CD4-positive, alpha-beta T cell treated with Interleukin-6 for 4 hours (primary cell): Measurements from ENCODE around the gene UFM1.
A peak's percentile ranks its signal among the peaks of the same experiment; 100 is the strongest.
"Not testable (repeated sequence)": the region's sequence is repeated elsewhere in the genome, so short reads cannot be mapped to it uniquely, and the experiment has no call there.

Source experiments
- DNase-seq: peaks from one replicate; pipeline ENCODE4 v3.0.0-alpha.2; 2020; ENCODE audit warnings: mixed read lengths

UFM1 gene

DNA sequence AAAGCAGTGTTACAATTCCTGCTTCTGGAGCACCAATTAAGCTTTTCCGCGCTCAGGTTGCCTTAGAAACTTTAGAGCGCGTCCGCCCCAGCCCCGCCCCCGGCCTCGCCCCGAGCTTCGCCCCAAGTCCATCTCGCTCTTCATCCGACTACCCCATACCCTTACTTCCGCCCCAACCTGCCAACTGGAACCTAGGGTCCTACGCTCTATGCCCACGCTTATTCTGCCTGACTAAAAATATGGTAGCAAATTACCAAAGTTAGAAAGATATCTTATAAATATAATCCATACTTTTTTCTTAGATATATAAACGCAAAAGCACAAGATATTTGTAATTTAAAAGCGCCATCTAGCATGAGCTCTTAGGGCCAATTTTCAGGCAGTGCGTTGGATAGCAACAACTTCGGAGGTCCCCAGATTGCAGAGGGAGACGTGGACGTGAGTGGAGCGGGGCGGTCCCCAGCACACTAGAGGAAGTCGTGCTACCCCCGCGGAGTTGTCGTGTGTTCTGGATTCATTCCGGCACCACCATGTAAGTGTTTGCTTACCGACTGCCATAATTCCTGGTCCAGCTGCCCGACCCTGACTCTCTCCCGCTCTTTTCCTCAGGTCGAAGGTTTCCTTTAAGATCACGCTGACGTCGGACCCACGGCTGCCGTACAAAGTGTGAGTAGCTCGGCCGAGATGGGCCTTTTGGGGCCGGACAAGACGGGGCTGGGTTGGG lies at the start of gene UFM1:
TSS of gene UFM1 (plus strand) at position 462 of the 724 bp plus-strand sequence. CDS start at position 531, 69 bp downstream.
- DNase-seq, result peak; percentile 90

DNA sequence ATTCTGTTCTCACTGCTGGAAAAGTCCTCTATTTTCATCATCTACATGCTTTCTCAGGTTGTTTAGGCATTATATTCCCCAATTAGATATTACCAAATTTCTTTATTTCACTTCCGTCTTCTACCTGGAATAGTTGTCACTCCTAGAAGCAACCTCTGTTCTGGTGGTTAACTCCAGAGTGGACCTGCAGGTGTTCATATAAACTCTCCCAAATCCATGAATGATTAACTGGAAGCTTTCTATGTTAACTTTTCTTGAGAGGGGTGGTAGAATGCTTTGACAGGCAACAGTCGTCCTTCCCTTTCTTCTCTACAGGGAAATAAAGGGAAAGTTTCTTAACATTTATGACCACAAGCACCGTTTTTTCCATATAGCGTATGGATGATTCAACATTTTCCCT lies 48.4 kb upstream of the UFM1 start:
- no peak for DNase-seq

DNA sequence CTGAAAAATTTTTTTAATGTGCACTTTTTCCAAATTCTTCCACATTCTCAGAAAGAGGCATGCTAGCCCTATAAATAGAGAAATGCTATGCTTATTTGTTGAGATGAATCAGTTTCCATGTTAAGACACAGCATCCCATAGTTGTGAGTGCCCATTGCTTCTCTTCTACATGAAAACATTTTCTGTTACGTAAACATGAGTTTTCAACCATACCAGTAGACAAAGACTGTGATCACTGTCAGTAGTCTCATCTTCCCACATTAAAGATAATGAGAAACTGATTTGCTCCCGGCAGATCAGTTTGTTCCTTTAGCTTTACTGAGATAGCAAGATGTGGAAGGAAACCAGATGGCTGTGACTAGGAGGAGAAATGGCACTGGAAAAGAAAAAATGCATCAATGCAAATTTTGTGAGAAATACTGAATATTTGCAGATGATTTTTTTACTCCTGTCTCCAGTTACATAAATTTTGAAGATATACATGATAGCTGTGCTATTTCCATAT lies 45.8 kb upstream of the UFM1 start:
- no peak for DNase-seq

DNA sequence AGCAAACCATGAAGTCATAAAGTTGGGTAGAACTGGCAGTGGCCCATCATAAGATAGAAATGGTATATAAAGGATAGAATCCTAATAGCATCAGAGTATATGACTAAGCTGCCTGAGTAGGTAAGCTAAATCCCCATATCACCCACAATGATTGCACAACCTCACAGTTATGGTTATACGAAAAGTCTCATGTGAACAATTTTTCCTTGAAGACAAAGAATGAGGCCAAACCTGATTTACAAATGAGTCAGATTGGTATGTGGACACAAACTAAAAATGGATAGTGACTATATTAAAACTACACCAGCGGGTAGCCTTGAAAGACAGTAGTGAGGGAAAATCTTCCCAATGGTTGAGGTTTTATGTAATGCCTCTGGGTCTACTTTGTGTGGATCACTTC lies 40.9 kb upstream of the UFM1 start:
- no peak for DNase-seq

DNA sequence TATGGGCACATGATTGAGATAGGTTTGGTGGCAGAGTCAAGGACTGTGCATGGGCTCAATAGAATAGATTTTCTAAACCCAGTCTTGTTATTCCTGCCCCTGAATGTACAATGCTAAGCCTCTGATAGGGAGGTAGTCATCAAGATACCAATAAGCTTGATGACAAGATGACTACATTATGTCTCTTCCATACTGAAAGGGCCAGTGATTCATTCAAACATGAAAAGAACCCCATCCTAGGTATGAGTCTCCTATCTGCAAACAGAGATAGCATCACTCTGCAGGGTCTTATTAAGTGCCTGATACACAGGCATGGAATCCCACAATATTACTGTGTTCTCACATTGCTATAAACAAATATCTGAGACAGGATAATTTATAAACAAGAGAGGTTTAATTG lies 40.3 kb upstream of the UFM1 start:
- no peak for DNase-seq

DNA sequence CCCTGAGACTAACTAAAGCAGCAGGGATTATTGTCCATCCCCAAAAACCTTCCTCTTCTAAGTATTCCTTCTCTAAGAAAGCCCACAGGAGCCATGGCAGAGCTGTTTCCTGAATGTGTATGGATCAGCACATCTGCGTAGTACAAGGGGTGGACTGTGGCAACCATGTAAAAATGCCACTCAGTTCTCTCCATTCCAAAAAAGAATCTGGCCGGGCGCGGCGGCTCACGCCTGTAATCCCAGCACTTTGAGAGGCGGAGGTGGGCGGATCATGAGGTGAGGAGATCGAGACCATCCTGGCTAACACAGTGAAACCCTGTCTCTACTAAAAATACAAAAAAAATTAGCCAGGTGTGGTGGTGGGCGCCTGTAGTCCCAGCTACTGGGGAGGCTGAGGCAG lies 38.5 kb upstream of the UFM1 start:
- DNase-seq, result not testable (repeated sequence)

DNA sequence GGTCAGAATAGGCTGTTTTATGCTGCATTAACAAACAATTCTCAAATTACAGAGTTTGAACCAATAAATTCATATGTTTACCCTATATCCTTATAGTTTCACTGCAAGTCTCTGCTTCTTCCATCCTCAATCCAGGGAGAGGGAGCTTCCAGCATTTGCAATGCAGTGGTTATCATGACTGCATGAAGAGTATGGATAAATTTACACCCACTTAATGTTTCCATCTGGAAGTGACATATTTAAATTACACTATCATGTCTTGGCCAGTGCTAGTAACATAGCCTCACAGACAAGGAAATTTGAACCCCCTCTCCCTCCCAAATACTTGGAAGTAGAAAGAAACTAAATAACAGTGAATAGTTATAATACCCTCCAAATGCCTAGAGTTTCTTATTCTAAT lies 33.5 kb upstream of the UFM1 start:
- DNase-seq, result no peak

DNA sequence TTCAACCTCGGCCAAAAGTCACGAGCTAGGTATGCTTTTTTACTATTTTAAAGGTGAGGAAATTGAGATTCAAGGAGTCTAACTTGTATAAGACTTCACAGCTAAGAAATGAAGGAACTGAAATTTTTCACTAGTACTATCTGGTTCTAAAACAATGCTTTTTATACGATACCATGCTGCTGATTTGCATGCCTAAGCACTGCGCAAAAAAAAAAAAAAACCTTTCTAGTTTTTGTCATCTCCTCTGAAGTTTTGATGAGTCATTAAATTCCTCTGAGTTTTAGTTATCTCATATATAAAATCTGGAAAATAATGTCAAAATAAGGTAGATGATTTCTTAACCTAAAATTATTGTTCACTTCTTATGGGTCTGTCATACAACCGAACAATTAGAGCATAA lies 28.0 kb upstream of the UFM1 start:
- no peak for DNase-seq

DNA sequence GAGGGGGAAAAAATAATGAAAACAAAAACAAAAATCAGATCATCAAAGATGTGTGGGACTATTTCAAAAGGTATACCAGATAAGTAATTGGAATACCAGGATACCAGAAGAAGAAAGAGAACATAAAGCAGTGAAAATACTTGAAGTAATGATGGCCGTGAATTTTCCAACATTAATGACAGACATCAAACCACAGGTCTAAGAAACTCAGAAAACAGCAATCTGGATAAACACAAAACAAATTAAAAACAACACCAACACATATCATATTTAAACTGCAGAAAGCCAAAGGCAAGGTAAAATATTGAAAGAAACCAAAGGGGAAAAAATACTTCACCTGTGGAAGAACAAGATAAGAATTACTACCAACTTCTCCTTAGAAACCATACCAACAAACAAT lies 24.2 kb upstream of the UFM1 start:
- no peak for DNase-seq

DNA sequence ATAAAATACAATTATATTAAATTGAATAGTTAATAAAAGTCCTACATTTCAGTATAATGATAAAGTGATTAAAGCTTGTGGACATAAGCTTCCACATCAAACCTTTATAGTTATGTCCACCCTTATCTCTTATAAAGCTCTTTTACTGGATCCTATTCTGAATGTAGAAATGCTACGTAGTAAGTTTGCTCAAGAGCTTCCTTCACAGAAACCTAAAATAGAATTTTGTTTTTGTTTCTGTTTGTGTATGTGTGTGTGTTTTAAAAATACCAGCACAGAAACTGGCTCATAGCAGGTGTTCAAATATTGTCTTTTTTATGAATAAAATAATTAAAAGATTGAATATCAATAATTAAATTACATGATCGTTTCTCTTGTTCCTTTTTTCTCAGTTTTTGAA lies 21.0 kb upstream of the UFM1 start:
- no peak for DNase-seq

DNA sequence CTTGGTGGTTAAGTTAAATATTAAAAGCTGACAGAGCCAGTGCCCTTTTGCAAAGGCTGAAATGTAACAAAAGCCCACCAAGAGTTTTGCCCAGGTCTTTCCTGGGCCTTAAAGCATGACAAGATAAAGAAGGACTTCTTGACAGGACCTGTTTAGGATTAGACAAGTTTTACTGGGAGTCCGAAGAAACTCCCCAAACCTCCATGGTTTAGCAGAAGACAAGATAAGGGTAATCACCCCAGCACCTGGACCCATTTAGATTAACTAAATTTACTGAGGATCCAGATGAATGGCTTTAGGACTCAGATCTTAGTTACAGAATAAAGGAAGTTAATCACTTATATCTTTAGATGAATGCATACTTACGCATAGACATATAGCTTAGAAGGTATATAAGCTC lies 14.8 kb upstream of the UFM1 start:
- DNase-seq, result no peak

DNA sequence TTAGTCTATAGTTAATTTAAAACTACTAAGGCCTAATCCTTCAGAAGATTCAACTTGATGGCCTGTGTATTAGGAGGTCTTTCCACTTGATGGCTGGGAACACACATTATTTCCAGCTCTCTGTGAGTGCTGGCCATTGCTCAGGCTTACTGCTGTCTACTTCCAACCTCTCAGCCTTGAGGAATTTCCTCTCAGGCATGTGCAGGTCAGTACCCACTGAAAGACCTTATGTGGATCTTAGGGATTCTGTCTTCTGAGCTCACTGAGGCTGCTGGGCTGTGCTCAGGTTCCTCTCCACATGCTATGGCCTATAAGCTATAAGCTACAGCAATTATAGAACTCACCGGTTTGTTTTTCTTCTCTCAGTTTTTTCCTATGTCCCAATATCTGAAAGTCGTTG lies 11.6 kb upstream of the UFM1 start:
- DNase-seq, result no peak

DNA sequence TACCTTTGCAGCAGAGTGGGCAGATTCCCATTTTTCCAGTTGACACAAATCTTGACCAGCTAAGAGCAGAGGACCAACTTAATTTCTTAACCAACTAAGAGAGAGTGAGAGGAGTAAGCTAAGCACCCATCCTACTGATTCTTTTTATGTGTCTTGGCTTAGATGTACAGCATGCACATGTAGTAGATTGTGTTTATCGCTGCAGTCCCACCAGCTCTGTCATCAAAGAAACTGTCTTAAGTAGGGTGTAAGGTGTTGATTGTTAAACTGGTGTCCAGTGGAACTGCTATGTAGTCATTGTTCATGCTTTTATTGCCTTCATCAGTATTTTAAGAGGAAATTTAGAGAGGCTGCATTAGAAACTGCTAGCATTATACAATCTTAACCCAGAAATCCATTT lies 9.0 kb upstream of the UFM1 start:
- no peak for DNase-seq

DNA sequence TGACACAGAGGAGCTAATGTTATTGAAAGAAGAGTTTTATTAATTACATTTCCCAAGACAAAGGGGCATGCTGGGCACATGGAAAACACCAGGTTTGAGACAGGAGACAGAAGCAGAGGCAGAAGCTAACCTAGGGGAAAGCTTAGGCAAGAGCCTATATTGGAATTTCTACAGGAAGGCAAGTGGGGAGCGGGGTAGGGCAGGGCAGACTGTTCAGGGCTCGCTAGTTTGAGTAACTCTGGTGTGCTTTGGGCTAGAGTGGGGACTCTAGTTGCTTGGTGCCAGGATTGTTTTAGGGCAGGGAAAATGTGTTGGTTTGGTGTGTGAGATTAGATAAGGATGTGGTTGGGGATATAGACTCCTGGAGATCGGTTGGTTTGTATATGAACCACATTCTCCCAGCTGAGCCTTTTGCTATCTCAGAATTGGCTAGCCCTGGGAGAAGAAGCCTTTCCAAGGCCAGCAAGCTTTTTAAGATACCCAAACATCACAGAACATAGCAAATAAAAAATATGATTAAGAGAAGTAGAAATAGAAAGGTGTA lies 8.4 kb upstream of the UFM1 start:
- no peak for DNase-seq

DNA sequence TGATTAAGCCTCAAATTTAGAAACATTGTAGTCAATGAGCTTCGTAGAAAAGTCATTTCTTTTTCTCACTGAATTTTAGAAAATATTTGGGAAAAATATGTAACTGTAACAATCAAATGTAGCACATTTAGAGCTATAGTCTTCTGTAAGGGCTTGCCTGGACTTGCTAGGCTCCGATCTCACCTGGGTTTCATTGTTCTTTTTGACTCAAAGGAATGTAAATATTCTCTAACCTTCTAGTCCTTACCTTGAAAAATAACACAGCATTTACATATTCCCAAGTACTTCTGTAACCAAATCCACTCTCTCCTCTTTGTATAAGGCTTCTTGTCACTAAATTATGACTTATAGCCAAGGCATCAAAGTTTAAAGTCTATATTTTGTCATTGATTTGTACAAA lies 2.9 kb upstream of the UFM1 start:
- DNase-seq, result no peak

DNA sequence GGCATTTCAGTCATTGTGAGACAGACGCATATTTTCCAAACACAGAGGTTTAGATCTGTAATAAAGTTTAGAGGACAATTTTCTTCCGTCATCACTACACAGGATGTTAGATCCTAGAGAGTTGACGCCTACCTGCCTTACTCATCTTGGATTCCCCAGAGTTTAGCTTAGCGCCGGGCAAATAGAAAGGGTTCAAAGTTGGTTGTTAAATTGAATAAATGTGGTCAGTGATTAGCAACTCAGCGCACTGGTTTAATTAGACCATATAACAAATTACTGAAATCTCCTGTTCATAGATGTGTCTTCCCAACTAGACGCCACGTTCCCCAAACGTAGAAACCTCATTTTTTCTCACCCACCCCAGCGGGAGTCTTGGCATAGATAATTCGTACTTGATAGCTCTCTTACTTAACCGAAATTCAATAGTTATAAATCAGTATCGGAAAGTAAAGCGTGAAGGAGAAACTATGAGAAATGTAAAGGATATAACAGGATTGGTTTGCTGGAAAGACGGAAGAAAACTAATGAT lies 726 bp upstream of the UFM1 start:
- peak; percentile 6 for DNase-seq

DNA sequence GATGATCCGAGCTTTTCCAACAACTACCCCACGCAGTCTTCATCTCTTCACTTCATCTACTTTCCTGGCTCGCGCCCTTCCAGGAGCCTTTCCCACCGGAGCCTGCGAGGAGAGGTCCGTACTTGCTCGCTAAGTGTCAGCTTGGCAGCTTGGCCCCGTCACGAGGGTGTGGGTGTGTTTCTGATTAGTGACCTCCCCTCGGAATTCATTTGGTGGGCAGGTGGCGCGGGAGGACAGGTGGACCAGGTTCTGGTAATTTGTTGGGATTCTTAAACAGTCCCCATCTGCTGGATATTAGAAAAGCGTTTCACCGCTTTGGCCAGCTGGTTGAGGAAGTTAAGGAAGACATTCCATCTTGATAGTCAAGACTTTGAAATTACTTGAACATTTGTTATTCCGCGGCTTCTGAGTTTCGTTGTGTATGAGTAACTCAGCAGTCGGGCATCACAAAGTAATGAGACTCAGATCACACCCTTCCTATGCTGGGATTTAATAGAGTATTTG lies 515 bp downstream of the UFM1 start:
- peak; percentile 39 for DNase-seq

DNA sequence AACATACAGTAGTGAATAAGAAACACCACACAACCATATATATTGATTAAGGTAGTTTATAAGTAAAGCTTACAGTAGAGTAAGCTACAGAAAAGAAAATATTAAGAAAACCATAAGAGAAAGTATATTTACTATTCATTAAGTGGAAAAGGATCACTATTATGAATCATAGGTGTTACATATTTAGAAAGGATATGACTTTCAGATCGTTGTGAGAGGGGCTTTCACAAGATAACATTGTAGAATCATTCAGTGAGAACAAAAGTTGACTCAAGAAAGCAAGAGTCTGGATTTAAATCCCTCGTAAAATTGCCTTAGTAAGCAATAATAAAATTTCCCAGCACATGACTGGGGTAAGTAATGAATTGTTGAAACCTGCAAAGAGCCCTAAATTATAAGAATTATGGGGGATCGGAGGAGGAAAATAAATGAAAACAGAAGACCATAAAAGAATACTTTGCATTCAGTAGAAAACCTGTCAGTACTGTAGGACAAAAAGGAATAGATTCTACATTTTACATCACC lies 6.0 kb downstream of the UFM1 start:
- DNase-seq, result no peak

DNA sequence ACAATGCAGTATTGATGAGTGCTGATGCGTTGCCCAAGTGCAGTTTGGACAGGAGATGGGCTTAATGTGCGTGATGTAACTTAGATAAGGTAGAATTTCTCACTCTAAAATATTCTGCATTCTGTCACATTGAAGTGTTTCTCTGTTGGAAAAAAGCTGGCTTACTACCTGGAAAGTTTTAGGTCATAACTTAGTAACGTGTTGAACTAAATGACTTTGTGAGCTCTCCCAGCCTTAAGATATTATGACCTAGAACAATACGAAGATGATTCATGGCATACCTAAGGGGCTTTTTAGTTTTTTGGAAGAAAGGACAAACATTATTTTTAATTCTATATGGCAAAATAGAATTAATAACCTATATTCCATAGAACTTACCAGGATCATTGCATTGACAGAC lies 9.0 kb downstream of the UFM1 start:
- DNase-seq, result no peak

DNA sequence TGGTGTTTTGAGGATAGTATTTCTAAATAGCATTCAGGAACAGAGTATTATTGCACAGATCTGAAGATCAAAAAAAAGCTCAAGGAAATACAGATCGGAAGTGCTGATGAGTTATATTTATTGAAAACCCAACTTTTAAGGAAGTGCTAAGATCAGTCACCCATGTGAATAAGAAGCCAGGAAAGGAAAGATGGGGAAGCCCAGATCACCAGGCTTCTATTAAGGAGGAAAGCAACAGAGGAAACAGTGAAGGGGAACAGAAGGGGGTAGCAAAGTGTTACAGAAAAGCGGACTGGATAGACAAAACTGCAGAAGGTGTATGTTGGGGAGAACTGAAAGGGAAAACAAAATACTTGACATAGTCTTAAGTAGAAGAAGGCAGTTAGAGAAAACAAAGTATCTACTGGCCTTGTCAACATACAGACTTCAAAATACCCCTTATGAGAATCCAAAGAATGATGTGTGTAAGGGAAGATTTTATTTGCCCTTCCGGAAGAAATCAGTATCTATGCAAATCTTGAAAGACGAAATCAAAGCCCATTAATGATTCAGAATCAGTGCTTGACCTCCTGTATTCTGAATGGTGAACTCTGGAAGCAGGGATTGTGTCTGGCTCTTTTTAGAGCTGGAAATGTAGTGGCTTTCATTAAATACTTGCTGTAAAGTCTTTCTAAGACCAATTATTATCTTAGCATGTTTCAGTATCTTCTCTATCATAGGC lies 12.1 kb downstream of the UFM1 start:
- no peak for DNase-seq

DNA sequence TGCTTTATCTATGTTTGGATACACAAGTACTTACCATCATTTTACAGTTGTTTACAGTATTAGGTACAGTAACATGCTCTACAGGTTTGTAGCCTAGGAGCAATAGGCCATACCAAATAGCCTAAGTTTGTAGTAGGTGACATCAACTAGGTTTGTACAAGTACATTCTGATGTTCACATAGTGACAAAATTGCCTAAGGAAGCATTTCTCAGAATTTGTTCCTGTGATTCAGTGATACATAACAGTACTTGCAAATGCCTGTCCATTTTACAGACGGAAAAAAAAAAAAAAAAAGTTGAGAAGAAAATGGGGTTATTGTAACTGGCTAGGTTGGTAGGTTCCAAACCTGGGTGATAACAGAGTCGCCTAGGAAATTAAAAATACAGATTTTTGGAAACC lies 13.6 kb downstream of the UFM1 start:
- no peak for DNase-seq

DNA sequence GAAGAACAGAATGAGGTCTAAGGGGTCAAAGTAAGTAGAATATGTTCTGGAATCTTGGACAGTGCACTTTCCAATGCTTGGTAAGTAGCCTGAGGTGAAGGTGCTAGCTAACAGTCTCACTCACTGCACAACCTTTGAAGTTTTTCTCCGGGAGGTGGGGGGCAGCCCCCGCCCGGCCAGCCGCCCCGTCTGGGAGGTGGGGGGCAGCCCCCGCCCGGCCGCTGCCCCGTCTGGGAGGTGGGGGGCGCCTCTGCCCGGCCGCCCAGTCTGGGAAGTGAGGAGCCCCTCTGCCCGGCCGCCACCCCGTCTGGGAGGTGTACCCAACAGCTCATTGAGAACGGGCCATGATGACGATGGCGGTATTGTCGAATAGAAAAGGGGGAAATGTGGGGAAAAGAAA lies 14.1 kb downstream of the UFM1 start:
- not testable (repeated sequence) for DNase-seq

DNA sequence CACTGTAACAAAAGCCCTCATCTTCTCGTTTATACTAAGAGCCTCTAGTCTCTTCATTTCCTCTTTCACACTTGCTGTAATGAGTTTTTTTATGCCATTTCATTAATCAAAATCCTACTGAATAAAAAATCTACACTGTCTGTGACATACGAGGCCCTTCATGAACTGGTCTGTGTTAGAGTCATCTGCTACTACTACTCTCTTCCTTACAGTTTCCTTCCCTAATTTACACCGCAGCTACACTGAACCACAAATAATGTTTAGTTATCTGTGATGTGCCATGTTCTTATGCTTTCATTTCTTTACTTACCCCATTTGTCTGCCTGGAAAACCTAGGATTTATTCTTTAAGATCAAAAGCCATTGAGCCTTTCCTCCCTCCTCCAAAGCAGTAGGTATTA lies 16.0 kb downstream of the UFM1 start:
- no peak for DNase-seq
